Thymus (tissue), 11 donors: ENCODE data around the gene NINL. TPM values are rescaled to one million over a fixed set of nuclear protein-coding genes. Genes with fewer than 3 reads are reported as not detected.
A peak's percentile ranks its signal among the peaks of the same experiment; 100 is the strongest.
"Not testable (repeated sequence)": the region's sequence is repeated elsewhere in the genome, so short reads cannot be mapped to it uniquely, and the experiment has no call there.

Experiments used
- DNase-seq, 9 donors: peaks; one replicate each; pipeline ENCODE4 v3.0.0-alpha.2; 2013; ENCODE audit warnings: low spot score in 9 of 9, low read depth in 6 of 9, missing footprints in 1 of 9
- H3K27ac ChIP-seq, 2 donors: one replicate each; pipeline ENCODE4 v1.5.1; 2013; ENCODE audit warnings: control low read depth in 1 of 2, low read depth in 1 of 2, low read length in 1 of 2, mild to moderate bottlenecking in 1 of 2, moderate library complexity in 1 of 2
- H3K27me3 ChIP-seq, 2 donors: one replicate each; pipeline ENCODE4 v1.5.1; 2013; ENCODE audit warnings: low read length in 1 of 2; ENCODE audit not compliant: control insufficient read depth in 2 of 2, insufficient read depth in 1 of 2
- H3K36me3 ChIP-seq, 2 donors: one replicate each; pipeline ENCODE4 v1.5.1; 2013; ENCODE audit warnings: low read length in 1 of 2, mild to moderate bottlenecking in 1 of 2, moderate library complexity in 1 of 2; ENCODE audit not compliant: control insufficient read depth in 2 of 2, insufficient read depth in 2 of 2
- H3K4me1 ChIP-seq, 2 donors: one replicate each; pipeline ENCODE4 v1.5.1; 2013; ENCODE audit warnings: low read length in 2 of 2; ENCODE audit not compliant: control insufficient read depth in 2 of 2, insufficient read depth in 2 of 2
- H3K4me3 ChIP-seq, 2 donors: one replicate each; pipeline ENCODE4 v1.5.1; 2013; ENCODE audit warnings: low read length in 2 of 2, control low read depth in 1 of 2, mild to moderate bottlenecking in 1 of 2
- H3K9me3 ChIP-seq, 2 donors: one replicate each; pipeline ENCODE4 v1.5.1; 2013; ENCODE audit warnings: low read length in 1 of 2, mild to moderate bottlenecking in 1 of 2; ENCODE audit not compliant: control insufficient read depth in 2 of 2, insufficient read depth in 1 of 2
- WGBS: extraction: QIAGEN DNeasy Blood & Tissue Kit; methylation state at CpG from one replicate; pipeline ENCODE4 v1.1.7; 2013; 5-methylcytosine and 5-hydroxymethylcytosine counted together
- polyA plus RNA-seq: library from polyadenylated mRNA; stranded (reverse); fragments of 200-250 nt; gene quantifications from one replicate; pipeline ENCODE4 v1.2.3, GENCODE V29; 2013
- total RNA-seq: library from RNA; stranded (reverse); fragments of 120-200 nt; gene quantifications from one replicate; pipeline ENCODE4 v1.2.4, GENCODE V29; 2013
- donor health status: healthy.

The NINL gene
- total and polyA plus RNA-seq, 2 donors = 14.1 to 28.5 TPM

- peak overlapping the region in 1 of 2 donors; percentile 60 for H3K27ac ChIP-seq
- H3K9me3 ChIP-seq = no peaks in the 10 kb centered on the region
- no peaks in the 10 kb centered on the region for H3K27me3 ChIP-seq
- peak overlapping the region; percentile 23 to 34 for H3K4me3 ChIP-seq
- H3K4me1 ChIP-seq = peaks cover 17 to 38% of the 10 kb centered on the region in 2 donors
- 61% methylated on average over 28 of the region's 28 CpGs for WGBS
- peak in 2 of 9 donors; percentile 39 to 65 for DNase-seq
- peaks cover 5 to 48% of the 10 kb centered on the region in 2 donors for H3K36me3 ChIP-seq
These were observed 108.1 kb downstream of the NINL start for GRCh38 chr20:25477014-25477882.

GRCh38 chr20:25476106-25477013 is 109.0 kb downstream of the NINL start:
- Histone ChIP-seq H3K4me1 (peaks cover 20 to 41% of the 10 kb centered on the region in 2 donors), H3K36me3 (peaks cover 5 to 41% of the 10 kb centered on the region in 2 donors), H3K4me3 (peak overlapping the region; percentile 23 to 34), H3K9me3 (no peaks in the 10 kb centered on the region), H3K27ac (peak overlapping the region in 1 of 2 donors; percentile 60), H3K27me3 (no peaks in the 10 kb centered on the region)
- 92% methylated on average over 52 of the region's 52 CpGs for WGBS
- no peak for DNase-seq

GRCh38 chr20:25473297-25473696 is 112.0 kb downstream of the NINL start:
- peaks cover 29 to 49% of the 10 kb centered on the region in 2 donors for H3K4me1 ChIP-seq
- DNase-seq, H3K9me3 ChIP-seq, H3K27me3 ChIP-seq, H3K27ac ChIP-seq: not testable (repeated sequence)
- peaks cover 9 to 25% of the 10 kb centered on the region in 2 donors for H3K36me3 ChIP-seq
- H3K4me3 ChIP-seq = peak overlapping the region in 1 of 2 donors; percentile 37
- WGBS = 99% methylated on average over 2 of the region's 2 CpGs

GRCh38 chr20:25471020-25471419 is 114.3 kb downstream of the NINL start:
- 99% methylated on average over 7 of the region's 7 CpGs for WGBS
- peaks cover 26 to 33% of the 10 kb centered on the region in 2 donors for H3K36me3 ChIP-seq

GRCh38 chr20:25470045-25470444 is 115.3 kb downstream of the NINL start:
- Histone ChIP-seq H3K9me3 (no peaks in the 10 kb centered on the region), H3K27ac (peak overlapping the region in 1 of 2 donors; percentile 81), H3K36me3 (peaks cover 34 to 42% of the 10 kb centered on the region in 2 donors), H3K27me3 (no peaks in the 10 kb centered on the region), H3K4me1 (peaks cover 13 to 27% of the 10 kb centered on the region in 2 donors), H3K4me3 (no peak overlapping the region)
- DNase-seq = peak; percentile 64 to 93 (median 78)
- WGBS = 27% methylated on average over 13 of the region's 13 CpGs

More at GRCh38 chr20:25471020-25471419, 114.3 kb downstream of the NINL start:
- Histone ChIP-seq H3K27ac (peak overlapping the region in 1 of 2 donors; percentile 81), H3K4me1 (peaks cover 14 to 27% of the 10 kb centered on the region in 2 donors), H3K4me3 (no peak overlapping the region), H3K27me3 (no peaks in the 10 kb centered on the region), H3K9me3 (no peaks in the 10 kb centered on the region)
- no peak for DNase-seq

GRCh38 chr20:25469558-25469957 is 115.8 kb downstream of the NINL start:
- peaks cover 39 to 47% of the 10 kb centered on the region in 2 donors for H3K36me3 ChIP-seq
- H3K9me3 ChIP-seq = no peaks in the 10 kb centered on the region
- no peak overlapping the region for H3K4me3 ChIP-seq
- no peak overlapping the region for H3K27ac ChIP-seq
- peaks cover 13 to 27% of the 10 kb centered on the region in 2 donors for H3K4me1 ChIP-seq
- no peaks in the 10 kb centered on the region for H3K27me3 ChIP-seq
- no peak for DNase-seq
- WGBS = 92% methylated on average over 13 of the region's 13 CpGs

DNA sequence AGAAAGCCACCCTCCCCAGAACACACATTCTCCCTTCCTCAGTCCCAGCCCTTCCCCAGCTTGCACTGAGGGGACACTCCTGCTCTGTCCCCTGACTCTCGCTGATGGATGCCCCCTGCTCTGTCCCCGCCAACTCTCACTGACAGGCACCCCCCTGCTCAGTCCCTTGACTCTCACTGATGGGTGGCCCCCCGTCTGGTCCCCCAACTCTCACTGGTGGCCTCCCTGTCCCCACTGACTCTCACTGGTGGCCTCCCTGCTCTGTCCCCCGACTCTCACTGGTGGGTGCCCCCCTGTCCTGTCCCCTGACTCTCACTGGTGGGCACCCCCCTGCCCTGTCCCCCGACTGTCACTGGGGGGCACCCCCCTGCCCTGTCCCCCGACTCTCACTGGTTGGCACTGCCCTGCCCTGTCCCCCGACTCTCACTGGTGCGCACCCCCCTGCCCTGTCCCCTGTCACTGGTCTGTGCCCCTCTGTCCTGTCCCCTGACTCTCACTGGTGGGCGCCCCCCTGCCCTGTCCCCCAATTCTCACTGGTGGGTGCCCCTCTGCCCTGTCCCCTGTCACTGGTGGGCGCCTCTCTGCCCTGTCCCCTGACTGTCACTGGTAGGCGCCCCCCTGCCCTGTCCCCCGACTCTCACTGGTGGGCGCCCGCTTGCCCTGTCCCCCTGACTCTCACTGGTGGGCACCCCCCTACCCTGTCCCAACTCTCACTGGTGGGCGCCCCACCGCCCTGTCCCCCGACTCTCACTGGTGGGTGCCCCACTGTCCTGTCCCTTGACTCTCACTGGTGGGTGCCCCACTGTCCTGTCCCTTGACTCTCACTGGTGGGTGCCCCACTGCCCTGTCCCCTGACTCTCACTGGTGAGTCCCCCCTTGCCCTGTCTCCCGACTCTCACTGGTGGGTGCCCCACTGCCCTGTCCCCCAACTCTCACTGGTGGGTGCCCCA is 116.9 kb downstream of the NINL start:
- Histone ChIP-seq H3K27me3 (no peaks in the 10 kb centered on the region), H3K9me3 (no peaks in the 10 kb centered on the region), H3K4me3 (no peak overlapping the region), H3K27ac (no peak overlapping the region), H3K4me1 (peaks cover 13 to 21% of the 10 kb centered on the region in 2 donors), H3K36me3 (peaks cover 41 to 54% of the 10 kb centered on the region in 2 donors)
- DNase-seq = no peak
- WGBS = 99% methylated on average over 18 of the region's 18 CpGs

DNA sequence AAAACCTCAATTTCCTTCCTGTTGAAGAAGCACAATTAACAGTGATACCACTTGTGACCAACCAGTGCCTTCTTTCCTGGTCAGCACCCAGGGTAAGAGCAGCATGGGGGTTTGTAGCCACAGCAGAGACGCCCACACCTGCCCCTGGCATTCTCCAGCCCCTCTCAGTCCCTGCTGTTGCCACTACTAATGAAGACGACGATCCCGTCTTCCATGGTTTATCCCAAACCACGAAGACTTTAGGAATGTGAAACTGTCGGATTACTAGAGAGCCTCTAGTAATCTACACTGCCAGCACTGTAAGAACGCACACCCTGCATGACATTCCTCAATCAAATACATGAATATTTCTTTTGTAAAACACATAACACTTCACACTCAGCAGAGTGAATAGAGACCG is 117.9 kb downstream of the NINL start:
- 95% methylated on average over 8 of the region's 8 CpGs for WGBS
- Histone ChIP-seq H3K9me3 (no peaks in the 10 kb centered on the region), H3K27me3 (no peaks in the 10 kb centered on the region), H3K27ac (no peak overlapping the region), H3K4me1 (peaks cover 13 to 21% of the 10 kb centered on the region in 2 donors), H3K4me3 (no peak overlapping the region), H3K36me3 (peaks cover 44 to 60% of the 10 kb centered on the region in 2 donors)
- DNase-seq = no peak
